Osteoblast (primary cell): ENCODE data around the gene MPND. TPM values are rescaled to one million over a fixed set of nuclear protein-coding genes. Genes with fewer than 3 reads are reported as not detected.
A peak's percentile ranks its signal among the peaks of the same experiment; 100 is the strongest.

Experiments used
- DNase-seq: peaks from one replicate; pipeline ENCODE4 v3.0.0; 2011; ENCODE audit warnings: low spot score, mixed read lengths; ENCODE audit not compliant: insufficient read length; ENCODE audit errors: missing footprints
- H2AFZ ChIP-seq: 2 replicates; pipeline ENCODE4 v1.6.0; 2011; ENCODE audit warnings: mild to moderate bottlenecking, low read length
- H3K27ac ChIP-seq: 2 replicates; pipeline ENCODE4 v1.5.1; 2011; ENCODE audit warnings: mild to moderate bottlenecking, low read depth, low read length, moderate library complexity
- H3K27me3 ChIP-seq: 2 replicates; pipeline ENCODE4 v1.6.0; 2012; ENCODE audit warnings: mild to moderate bottlenecking, control low read depth, inconsistent platforms, low read length, moderate library complexity; ENCODE audit not compliant: insufficient read depth
- H3K36me3 ChIP-seq: 2 replicates; pipeline ENCODE4 v1.5.1; 2011; ENCODE audit warnings: mild to moderate bottlenecking, low read length, control low read depth, moderate library complexity; ENCODE audit not compliant: insufficient read depth
- H3K4me1 ChIP-seq: 2 replicates; pipeline ENCODE4 v1.5.1; 2011; ENCODE audit warnings: mild to moderate bottlenecking, low read length, control low read depth, moderate library complexity; ENCODE audit not compliant: insufficient read depth
- H3K4me2 ChIP-seq: 2 replicates; pipeline ENCODE4 v1.6.0; 2011; ENCODE audit warnings: mild to moderate bottlenecking, low read length; ENCODE audit not compliant: insufficient read depth
- H3K4me3 ChIP-seq: fragments of 200-600 bp; sonication (generic); 3 replicates; pipeline ENCODE4 v1.5.1; 2012; ENCODE audit warnings: mild to moderate bottlenecking, low read length, inconsistent platforms; ENCODE audit not compliant: insufficient read depth
- H3K79me2 ChIP-seq: 2 replicates; pipeline ENCODE4 v1.6.0; 2012; ENCODE audit warnings: mild to moderate bottlenecking, low read length, control low read depth, inconsistent platforms; ENCODE audit not compliant: insufficient read depth
- H3K9me3 ChIP-seq: 2 replicates; pipeline ENCODE4 v1.5.1; 2011; ENCODE audit warnings: low read depth, low read length, control low read depth
- H4K20me1 ChIP-seq: 2 replicates; pipeline ENCODE4 v1.6.0; 2012; ENCODE audit warnings: mild to moderate bottlenecking, low read length, control low read depth; ENCODE audit not compliant: insufficient read depth
- total RNA-seq: library from RNA; depleted of rRNA; stranded (reverse); fragments of >200 nt; gene quantifications from 2 replicates; pipeline ENCODE4 v1.2.3, GENCODE V29; 2012
- TF ChIP-seq, protein P1 (sequence below): IDR thresholded peaks from 2 replicates; pipeline ENCODE4 v1.5.1; 2011; ENCODE audit warnings: mild to moderate bottlenecking, low read depth, low read length, moderate library complexity; ENCODE audit errors: extremely low read depth

Gene MPND
- total RNA-seq, 1 donor: 6.9 TPM

DNA sequence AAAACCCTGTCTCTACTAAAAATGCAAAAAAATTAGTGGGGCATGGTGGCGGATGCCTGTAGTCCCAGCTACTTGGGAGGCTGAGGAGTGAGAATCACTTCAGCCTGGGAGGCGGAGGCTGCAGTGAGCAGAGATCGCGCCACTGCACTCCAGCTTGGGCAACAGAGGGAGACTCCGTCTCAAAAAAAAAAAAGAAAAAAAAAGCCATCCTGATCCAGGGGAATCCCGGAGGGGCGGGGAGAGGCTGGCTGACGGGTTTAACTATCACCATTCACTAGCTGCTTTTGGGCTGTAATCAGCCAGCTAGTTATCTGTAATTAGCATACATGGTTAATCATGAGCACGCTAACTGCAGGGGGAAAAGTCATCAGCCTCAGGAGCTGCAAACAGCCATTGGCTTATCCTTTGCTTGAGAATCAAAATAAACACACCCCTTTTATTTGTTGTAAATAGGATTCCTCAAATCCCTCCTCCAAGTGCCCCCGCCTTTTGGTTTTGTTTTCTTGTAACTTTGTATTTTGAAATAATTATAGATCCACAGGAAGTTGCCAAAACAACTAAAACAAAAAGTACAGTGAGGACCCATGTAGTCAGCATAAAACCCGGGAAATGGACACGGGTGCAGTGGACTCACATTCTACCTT lies 29.4 kb upstream of the MPND start:
- Histone ChIP-seq H3K27ac (no peak overlapping the region), H4K20me1 (no peaks in the 10 kb centered on the region), H3K79me2 (no peaks in the 10 kb centered on the region), H3K27me3 (no peaks in the 10 kb centered on the region), H2AFZ (peak overlapping the region; percentile 59), H3K9me3 (no peaks in the 10 kb centered on the region), H3K4me1 (no peaks in the 10 kb centered on the region), H3K4me3 (no peak overlapping the region), H3K4me2 (no peak overlapping the region), H3K36me3 (no peaks in the 10 kb centered on the region)
- TF ChIP-seq, protein P1, sequence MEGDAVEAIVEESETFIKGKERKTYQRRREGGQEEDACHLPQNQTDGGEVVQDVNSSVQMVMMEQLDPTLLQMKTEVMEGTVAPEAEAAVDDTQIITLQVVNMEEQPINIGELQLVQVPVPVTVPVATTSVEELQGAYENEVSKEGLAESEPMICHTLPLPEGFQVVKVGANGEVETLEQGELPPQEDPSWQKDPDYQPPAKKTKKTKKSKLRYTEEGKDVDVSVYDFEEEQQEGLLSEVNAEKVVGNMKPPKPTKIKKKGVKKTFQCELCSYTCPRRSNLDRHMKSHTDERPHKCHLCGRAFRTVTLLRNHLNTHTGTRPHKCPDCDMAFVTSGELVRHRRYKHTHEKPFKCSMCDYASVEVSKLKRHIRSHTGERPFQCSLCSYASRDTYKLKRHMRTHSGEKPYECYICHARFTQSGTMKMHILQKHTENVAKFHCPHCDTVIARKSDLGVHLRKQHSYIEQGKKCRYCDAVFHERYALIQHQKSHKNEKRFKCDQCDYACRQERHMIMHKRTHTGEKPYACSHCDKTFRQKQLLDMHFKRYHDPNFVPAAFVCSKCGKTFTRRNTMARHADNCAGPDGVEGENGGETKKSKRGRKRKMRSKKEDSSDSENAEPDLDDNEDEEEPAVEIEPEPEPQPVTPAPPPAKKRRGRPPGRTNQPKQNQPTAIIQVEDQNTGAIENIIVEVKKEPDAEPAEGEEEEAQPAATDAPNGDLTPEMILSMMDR: no peak
- DNase-seq: peak; percentile 65

GRCh38 chr19:4316956-4317355 lies 26.4 kb upstream of the MPND start:
- H3K9me3 ChIP-seq: no peaks in the 10 kb centered on the region
- H3K79me2 ChIP-seq: no peaks in the 10 kb centered on the region
- H3K36me3 ChIP-seq: no peaks in the 10 kb centered on the region
- H3K4me3 ChIP-seq: no peak overlapping the region
- TF ChIP-seq, protein P1: no peak
- H2AFZ ChIP-seq: no peak overlapping the region
- H4K20me1 ChIP-seq: no peaks in the 10 kb centered on the region
- H3K4me2 ChIP-seq: no peak overlapping the region
- peak; percentile 76 for DNase-seq
- H3K4me1 ChIP-seq: no peaks in the 10 kb centered on the region
- H3K27ac ChIP-seq: no peak overlapping the region
- H3K27me3 ChIP-seq: no peaks in the 10 kb centered on the region

DNA sequence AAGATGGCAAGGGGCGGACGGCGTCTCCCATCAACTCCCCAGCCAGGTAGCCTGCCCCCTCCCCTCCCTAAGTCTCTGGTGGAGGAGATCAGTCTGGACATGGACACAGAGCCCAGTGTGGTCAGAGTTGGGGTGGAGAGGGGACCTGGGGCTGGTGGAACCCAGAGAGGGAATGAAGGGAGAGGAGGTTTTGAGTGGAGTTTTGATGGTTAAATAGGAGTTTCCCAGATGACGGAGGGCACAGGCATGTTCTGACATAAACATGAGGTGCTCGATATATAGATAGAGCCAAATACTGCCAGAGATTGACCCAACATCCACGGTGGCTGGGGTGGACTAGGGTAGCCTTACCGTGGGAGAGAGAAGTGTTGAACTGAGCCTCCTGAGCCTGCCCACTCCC lies 24.9 kb upstream of the MPND start:
- no peaks in the 10 kb centered on the region for H3K27me3 ChIP-seq
- H3K4me1 ChIP-seq: no peaks in the 10 kb centered on the region
- H3K4me2 ChIP-seq: no peak overlapping the region
- no peaks in the 10 kb centered on the region for H3K79me2 ChIP-seq
- TF ChIP-seq, protein P1: no peak
- DNase-seq: peak; percentile 70
- H4K20me1 ChIP-seq: no peaks in the 10 kb centered on the region
- no peak overlapping the region for H3K27ac ChIP-seq
- H2AFZ ChIP-seq: no peak overlapping the region
- H3K4me3 ChIP-seq: no peak overlapping the region
- H3K9me3 ChIP-seq: no peaks in the 10 kb centered on the region
- no peaks in the 10 kb centered on the region for H3K36me3 ChIP-seq

GRCh38 chr19:4319067-4319718 lies 24.2 kb upstream of the MPND start:
- Histone ChIP-seq H3K36me3 (no peaks in the 10 kb centered on the region), H3K27ac (no peak overlapping the region), H3K9me3 (no peaks in the 10 kb centered on the region), H3K27me3 (no peaks in the 10 kb centered on the region), H3K4me3 (no peak overlapping the region), H4K20me1 (no peaks in the 10 kb centered on the region), H3K4me2 (no peak overlapping the region), H2AFZ (no peak overlapping the region), H3K79me2 (no peaks in the 10 kb centered on the region), H3K4me1 (no peaks in the 10 kb centered on the region)
- TF ChIP-seq, protein P1: no peak
- DNase-seq: peak; percentile 44
